NCI-H526 treated with DMSO at 0.1 percent for 48 hours (cell line): ENCODE measurements around the gene ELP4.

Experiments
- DNase-seq: peaks from one replicate; lab custom pipeline; 2025; lab: John Stamatoyannopoulos, UW

Gene ELP4

DNA sequence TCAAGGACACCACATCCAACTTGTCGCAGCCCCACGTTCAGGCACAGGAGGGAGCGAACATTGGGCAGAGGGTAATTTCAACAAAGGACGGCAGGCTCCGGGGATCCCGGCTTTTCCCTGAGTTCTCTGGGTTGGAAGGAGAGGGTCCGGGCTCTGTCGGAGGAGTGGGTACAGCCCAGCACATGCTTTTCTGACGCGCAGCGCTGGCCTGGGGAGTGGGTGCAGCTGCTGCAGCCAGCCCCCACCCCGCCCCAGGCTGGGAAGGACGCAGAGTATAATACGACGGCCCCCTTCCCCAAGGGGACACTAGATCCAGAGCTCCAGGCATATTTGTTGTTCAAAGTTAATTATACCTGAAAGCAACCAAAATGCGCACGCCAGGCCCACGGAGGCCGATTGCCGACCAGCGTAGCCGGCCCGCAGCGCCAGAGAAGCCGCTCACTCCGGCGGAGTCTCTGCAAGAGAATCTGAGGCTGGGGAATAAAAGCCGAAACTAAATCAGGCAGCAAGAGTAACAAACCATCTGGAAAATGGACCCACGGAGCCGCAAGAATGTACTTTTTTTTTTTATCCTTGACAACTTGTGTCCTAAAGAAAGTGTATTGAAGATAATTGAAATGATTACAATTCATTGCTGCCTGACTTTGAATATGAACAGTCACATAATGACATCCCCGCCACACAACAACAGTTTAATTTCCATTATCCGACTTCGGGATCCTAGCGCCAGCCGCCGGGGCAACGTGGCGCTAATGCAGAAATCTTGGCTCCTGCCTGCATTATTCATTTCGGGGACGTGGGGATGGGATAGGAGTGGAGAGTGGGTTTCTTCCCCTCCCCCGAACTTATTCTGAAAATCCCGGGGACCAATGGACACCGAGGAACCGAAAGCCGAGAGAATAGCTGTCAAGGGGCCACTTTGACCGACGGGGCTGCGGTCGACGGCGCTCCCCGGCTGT, 315.6 kb downstream of the ELP4 start:
- DNase-seq = no peak

DNA sequence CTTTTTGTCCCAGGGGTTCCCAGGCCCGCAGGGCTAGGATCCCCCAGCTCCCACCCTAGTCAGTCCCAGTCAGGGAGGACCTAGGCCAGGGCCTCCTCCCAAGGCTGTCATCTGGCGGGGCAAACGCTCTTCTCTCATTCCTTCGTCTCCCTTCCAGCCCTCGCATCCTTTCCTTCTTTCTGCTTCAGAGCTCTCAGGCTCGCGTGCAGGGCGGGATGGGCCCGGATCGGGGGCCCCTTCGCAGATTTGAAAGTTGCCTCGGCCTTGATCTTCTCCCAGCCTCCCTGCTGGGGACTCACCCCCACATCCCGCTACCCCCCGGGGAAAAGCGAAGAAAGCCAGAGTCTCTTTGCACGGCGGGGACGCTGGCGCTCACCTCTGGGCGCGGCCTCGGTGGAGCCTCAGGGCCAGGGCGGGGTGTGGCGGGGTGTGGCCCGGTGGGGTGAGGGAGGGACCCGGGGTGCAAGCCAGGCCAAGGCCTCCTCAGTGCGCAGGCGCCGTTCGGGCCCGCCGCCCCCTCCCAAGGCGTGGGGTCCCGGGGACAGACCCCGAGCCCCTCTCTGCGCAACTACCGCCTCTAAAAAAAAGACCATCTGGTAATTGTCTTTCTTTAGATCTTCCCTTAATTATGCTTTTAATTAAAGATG, 316.4 kb downstream of the ELP4 start:
- DNase-seq = no peak

DNA sequence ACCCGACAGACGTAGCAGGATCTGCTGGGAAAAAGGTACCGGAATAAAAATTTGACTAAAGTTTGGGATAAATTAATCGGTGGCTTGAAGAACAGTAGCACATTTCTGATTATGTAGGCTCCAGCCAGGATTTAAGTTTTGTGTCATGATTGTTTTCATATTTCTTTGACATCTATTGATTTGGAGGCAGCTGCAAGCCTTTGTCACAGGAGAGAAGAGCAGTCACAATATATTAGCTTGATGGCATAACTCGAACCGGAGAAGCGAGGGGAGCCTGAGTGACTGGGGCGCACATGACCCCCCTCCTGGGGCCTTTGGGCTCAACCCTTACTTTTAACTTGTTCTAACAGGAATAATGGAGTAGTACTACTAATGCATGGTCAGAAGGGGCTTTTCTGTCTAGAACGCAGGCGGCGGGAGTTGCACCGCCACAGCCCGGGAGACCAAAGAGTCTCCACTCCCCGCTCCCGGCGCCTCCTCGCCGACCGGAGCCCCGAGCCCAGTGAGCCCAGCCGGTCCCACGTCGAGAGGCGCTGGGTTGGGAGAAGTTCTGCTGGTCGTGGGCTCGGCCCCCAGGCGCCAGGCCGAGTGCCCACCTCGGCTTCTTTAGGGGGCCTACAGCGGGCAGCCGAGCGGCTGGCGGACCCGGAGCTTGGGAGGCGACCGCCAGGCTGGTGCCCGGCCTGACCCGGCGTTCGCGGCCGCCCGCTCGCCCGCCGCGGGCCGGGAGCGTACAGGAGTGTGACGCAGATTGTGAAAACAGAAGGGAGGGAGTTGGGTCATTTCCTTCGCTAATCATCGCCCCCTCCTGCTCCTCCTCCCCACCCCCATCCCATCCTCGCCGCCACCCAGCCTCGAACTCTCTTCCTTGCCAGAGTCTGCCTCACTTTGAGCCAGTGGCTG, 317.2 kb downstream of the ELP4 start:
- no peak for DNase-seq

DNA sequence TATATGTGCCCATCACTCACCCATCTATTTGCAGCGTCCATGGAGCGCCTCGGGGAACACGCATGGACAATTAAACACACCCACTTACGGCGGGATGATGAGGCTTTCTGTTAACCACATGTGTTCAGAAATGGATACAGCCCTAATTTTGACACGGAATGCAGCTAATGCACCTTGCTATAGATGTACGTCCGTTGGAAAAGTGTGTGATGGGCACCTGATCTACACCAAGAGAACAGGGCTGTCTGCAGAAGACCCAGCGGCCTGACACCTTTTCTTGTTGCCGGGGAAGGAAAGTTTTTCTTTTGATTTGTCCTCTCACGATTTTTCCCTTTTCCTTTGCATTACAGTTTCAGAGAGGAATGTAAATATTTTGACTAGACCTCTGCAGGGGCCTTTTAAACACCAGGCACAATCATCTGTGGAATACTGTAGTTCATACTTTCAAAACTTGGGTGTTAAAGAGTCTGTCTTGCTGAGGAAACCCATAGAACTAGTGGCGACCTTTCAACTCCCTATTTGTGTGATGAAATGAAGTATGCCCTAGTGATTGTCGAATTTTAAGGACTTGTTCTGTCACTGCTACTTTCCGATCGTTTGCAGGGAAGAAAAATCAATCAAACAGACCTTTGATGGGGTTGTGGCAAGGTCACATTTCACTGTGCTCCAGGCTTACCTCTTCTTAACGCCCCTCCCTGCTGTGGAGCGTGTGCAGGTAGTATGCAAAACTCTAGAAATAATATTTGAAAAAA, 318.1 kb downstream of the ELP4 start:
- DNase-seq = no peak

DNA sequence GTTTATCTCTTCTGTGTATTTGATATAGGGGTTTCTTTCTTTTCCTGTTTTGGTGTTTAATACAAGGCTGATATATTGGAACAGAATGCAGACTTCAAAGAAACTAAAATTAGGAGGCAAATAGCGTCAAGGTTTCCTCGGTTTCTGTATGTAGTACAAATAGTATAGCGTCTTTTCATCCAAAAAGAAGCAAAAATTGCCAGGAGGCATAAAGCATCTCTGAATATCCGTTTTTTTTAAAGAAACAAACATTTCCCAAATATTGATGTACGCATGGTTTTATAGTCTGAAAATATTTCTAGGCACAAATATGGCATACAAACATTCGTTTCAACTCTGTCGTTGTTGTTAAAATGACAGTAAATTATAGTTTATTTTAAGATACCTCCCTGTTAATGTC, 318.6 kb downstream of the ELP4 start:
- no peak for DNase-seq

DNA sequence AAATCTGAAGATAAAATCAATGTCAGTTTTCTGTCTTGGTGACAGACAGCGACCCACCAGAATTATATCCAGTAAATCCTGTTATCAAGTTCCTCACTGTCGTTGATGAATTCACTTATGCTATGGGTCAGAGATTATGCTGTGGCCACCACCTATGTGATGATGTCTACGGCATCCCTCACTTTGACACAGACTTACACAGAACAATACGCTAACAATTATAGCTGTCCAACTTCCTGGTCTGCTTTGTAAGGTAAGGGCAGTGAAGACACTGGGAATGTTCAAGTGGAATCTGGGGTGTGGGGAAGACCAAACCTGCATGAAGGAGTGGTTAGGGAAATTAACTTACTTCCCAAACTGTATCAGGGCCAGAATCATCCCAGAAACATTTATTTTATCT, 320.8 kb downstream of the ELP4 start:
- DNase-seq = no peak

DNA sequence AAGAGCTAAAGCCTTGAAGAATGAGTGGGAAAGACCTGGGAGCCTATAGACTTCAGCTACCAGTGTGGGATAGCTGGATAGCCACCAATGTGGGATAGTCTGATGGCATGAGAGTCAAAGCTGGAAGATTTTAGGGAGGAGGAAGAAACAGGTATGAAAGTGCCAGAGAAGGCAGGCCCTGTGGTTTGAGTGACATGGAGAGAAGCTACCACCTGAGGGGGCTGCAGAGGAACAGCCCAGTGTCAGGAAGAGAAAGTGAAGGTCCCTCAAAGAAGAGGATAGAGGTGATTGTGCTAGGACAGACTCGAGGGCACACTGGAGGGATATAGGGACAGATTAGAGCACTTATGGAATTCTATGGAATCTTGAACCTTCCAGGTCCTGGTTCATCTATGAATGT, 324.7 kb downstream of the ELP4 start:
- DNase-seq = no peak
